ENCODE data around the gene ATP6AP1. TPM values are rescaled to one million over a fixed set of nuclear protein-coding genes. Genes with fewer than 3 reads are reported as not detected.
A peak's percentile ranks its signal among the peaks of the same experiment; 100 is the strongest.

ATP6AP1 gene
- total and polyA plus RNA-seq, 9 of the 15 experiments (the other 6 are each of a cell fraction or from before 2014, with no cell fraction given) = 8.3 to 90.5 (median 52.9) TPM

GRCh38 chrX:154478728-154479622 lies 50.5 kb downstream of the ATP6AP1 start, which contains the start of gene LAGE3 (continued):
- TF ChIP-seq MCM5 (IDR thresholded peaks at IDR 0.05; ENCODE audit: low read depth) (no peak), POLR2AphosphoS2 (IDR thresholded peaks at IDR 0.05; ENCODE audit: low read length) (no peak), RFX7 (CRISPR knock-in tag; IDR thresholded peaks at IDR 0.05) (no peak), CBFA2T3 (IDR thresholded peaks at IDR 0.05) (peak; percentile 16; the same call in 1 of the 2 replicates), ATF7 (IDR thresholded peaks at IDR 0.05) (no peak), PHF8 (IDR thresholded peaks at IDR 0.05; ENCODE audit: borderline replicate concordance, low read length) (peak; percentile 67; the same call in 1 of the 2 replicates), ZNF23 (CRISPR knock-in tag; IDR thresholded peaks at IDR 0.05) (no peak), C11orf30 (IDR thresholded peaks at IDR 0.05; ENCODE audit: low read depth) (no peak), PTTG1 (tag; IDR thresholded peaks at IDR 0.05; ENCODE audit: low read depth) (no peak), LEF1 (IDR thresholded peaks at IDR 0.05) (no peak), TEAD1 (CRISPR knock-in tag; IDR thresholded peaks at IDR 0.05) (peak in 1 of 2 experiments; percentile 88; a peak in 2 of 4 replicates), ZBTB7A (IDR thresholded peaks at IDR 0.05; ENCODE audit: borderline replicate concordance, control insufficient read depth, low read depth, low read length) (peak; percentile 37; the same call in 1 of the 2 replicates), SMARCE1 (IDR thresholded peaks at IDR 0.05) (no peak), MTA2 (IDR thresholded peaks at IDR 0.05; ENCODE audit: low read depth) (no peak), PHF20 (IDR thresholded peaks at IDR 0.05; ENCODE audit: partially characterized antibody) (no peak), E2F4 (CRISPR knock-in tag; IDR thresholded peaks at IDR 0.05; ENCODE audit: low read depth) (peak; percentile 87), NFYB (IDR thresholded peaks at IDR 0.05; ENCODE audit: extremely low read depth, insufficient read length) (no peak), RBFOX2 (IDR thresholded peaks at IDR 0.05; ENCODE audit: low read depth, low read length) (peak; percentile 90), SIX5 (IDR thresholded peaks at IDR 0.05; ENCODE audit: borderline replicate concordance in 1 of 2, insufficient read depth in 1 of 2, low read depth in 1 of 2, low read length in 2 of 2) (no peak)
- TF ChIP-seq, protein P1, sequence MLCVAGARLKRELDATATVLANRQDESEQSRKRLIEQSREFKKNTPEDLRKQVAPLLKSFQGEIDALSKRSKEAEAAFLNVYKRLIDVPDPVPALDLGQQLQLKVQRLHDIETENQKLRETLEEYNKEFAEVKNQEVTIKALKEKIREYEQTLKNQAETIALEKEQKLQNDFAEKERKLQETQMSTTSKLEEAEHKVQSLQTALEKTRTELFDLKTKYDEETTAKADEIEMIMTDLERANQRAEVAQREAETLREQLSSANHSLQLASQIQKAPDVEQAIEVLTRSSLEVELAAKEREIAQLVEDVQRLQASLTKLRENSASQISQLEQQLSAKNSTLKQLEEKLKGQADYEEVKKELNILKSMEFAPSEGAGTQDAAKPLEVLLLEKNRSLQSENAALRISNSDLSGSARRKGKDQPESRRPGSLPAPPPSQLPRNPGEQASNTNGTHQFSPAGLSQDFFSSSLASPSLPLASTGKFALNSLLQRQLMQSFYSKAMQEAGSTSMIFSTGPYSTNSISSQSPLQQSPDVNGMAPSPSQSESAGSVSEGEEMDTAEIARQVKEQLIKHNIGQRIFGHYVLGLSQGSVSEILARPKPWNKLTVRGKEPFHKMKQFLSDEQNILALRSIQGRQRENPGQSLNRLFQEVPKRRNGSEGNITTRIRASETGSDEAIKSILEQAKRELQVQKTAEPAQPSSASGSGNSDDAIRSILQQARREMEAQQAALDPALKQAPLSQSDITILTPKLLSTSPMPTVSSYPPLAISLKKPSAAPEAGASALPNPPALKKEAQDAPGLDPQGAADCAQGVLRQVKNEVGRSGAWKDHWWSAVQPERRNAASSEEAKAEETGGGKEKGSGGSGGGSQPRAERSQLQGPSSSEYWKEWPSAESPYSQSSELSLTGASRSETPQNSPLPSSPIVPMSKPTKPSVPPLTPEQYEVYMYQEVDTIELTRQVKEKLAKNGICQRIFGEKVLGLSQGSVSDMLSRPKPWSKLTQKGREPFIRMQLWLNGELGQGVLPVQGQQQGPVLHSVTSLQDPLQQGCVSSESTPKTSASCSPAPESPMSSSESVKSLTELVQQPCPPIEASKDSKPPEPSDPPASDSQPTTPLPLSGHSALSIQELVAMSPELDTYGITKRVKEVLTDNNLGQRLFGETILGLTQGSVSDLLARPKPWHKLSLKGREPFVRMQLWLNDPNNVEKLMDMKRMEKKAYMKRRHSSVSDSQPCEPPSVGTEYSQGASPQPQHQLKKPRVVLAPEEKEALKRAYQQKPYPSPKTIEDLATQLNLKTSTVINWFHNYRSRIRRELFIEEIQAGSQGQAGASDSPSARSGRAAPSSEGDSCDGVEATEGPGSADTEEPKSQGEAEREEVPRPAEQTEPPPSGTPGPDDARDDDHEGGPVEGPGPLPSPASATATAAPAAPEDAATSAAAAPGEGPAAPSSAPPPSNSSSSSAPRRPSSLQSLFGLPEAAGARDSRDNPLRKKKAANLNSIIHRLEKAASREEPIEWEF (CRISPR knock-in tag; IDR thresholded peaks at IDR 0.05) = no peak

Measured in K562 (cell line).